Body of pancreas (tissue), 4 donors: ENCODE results near the gene KTI12. TPM values are rescaled to one million over a fixed set of nuclear protein-coding genes. Genes with fewer than 3 reads are reported as not detected.

Experiments used
- ATAC-seq: fragments of 150-250 bp; one replicate; pipeline ENCODE4 v1.9.1; 2016
- DNase-seq, 4 donors: peaks; one replicate each; pipeline ENCODE4 v3.0.0-alpha.2; 2019
- H3K27ac ChIP-seq, 4 donors: fragments of 200-600 bp; sonication (generic); 1 replicate in 3 of 4; 2 replicates in 1 of 4; pipeline versions ENCODE4 v1.5.1 to v1.6.1; 2016 to 2019; ENCODE audit warnings: mild to moderate bottlenecking in 1 of 4, mixed read lengths in 1 of 4, moderate library complexity in 1 of 4
- H3K27me3 ChIP-seq, 2 donors: fragments of 200-600 bp; sonication (generic); one replicate each; pipeline ENCODE4 v1.6.0; 2016; ENCODE audit warnings: mild to moderate bottlenecking in 1 of 2
- H3K36me3 ChIP-seq, 2 donors: fragments of 200-600 bp; sonication (generic); replicated peaks in 1 of 2; 2 replicates each; pipeline ENCODE4 v1.5.1; 2016; ENCODE audit warnings: low read depth in 2 of 2; ENCODE audit not compliant: insufficient read depth in 1 of 2
- H3K4me1 ChIP-seq: fragments of 200-600 bp; sonication (generic); one replicate; pipeline ENCODE4 v1.6.0; 2016
- H3K4me3 ChIP-seq, 2 donors: fragments of 200-600 bp; sonication (generic); 1 replicate in 1 of 2; 2 replicates in 1 of 2; pipeline ENCODE4 v1.5.1; 2016 to 2019
- H3K9me3 ChIP-seq, 3 donors: fragments of 200-600 bp; sonication (generic); 1 replicate in 2 of 3; 2 replicates in 1 of 3; pipeline ENCODE4 v1.5.1; 2016
- CTCF ChIP-seq, 7 experiments: fragments of 450-650 bp in 4 of 7; fragments of 200-600 bp in 3 of 7; sonication (generic) in 3 of 7; IDR thresholded peaks; one replicate each; pipeline ENCODE4 v1.5.1; 2016 to 2019; ENCODE audit warnings: antibody characterized with exemption in 7 of 7
- POLR2A ChIP-seq, 3 donors: fragments of 450-650 bp; IDR thresholded peaks; one replicate each; pipeline ENCODE4 v1.6.1; 2016; ENCODE audit warnings: antibody characterized with exemption in 3 of 3, mild to moderate bottlenecking in 2 of 3
- WGBS, 2 donors: methylation state at CpG; one replicate each; pipeline ENCODE4 v1.1.5; 2017; 5-methylcytosine and 5-hydroxymethylcytosine counted together
- intact Hi-C: fragments of 100-400 bp; cut with DNase I; formaldehyde crosslinking; loops from one replicate; pipeline ENCODE4 v1.15.1; 2023
- small RNA-seq: library from RNA; depleted of rRNA; stranded (forward); fragments of <200 nt; gene quantifications from one replicate; pipeline ENCODE3, GENCODE V24; 2016
- total RNA-seq, 2 donors: library from RNA; depleted of rRNA; stranded (reverse); fragments of >200 nt; gene quantifications; one replicate each; pipeline ENCODE4 v1.1.0, GENCODE V29; 2016

KTI12 gene
- total RNA-seq, 2 donors from 2014 or later = 7.6 to 8.8 TPM

DNA sequence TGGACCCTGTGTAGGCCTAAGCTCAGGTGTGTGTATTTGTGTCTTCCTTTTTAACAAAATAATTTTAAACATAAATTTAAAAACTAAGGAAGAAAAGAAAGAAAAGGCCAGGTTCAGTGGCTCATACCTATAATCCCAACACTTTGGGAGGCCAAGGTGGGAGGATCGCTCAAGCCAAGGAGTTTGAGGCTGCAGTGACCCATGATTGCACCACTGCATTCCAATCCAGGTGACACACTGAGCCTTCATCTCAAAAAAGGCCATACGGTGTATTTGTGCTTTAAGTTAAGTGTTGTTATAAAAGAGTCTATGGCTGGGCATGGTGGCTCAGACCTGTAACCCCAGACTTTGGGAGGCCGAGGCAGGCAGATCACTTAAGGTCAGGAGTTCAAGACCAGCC is 51.4 kb downstream of the KTI12 start:
- DNase-seq (no peak), ATAC-seq (no peak)
- no peaks in the 10 kb centered on the region for H3K4me1 ChIP-seq
- no peaks in the 10 kb centered on the region for H3K27me3 ChIP-seq
- H3K36me3 ChIP-seq = no peaks in the 10 kb centered on the region
- TF ChIP-seq POLR2A (IDR thresholded peaks at IDR 0.05) (no peak), CTCF (IDR thresholded peaks at IDR 0.05) (no peak)
- H3K4me3 ChIP-seq = no peak overlapping the region
- H3K9me3 ChIP-seq = no peaks in the 10 kb centered on the region
- WGBS, 2 donors = 87 to 89% methylated on average over 3 of the region's 3 CpGs
- no peak overlapping the region for H3K27ac ChIP-seq
- intact Hi-C loops = no loop called here

Small RNAs within 50 kb of the gene (small RNA-seq; reads per million reads assigned to genes)
- not detected for gene RN7SL290P

Other genes starting within 250 kb of the KTI12 start
- gene NRDC, start 155.1 kb downstream of the KTI12 start, total RNA-seq = 10 to 100 TPM; 56.8 to 57.7 TPM
- gene RAB3B, start 43.1 kb downstream of the KTI12 start, total RNA-seq = 1 to 10 TPM; 1.3 to 2.9 TPM
- 10 to 100 TPM; 25.7 to 38.7 TPM for gene TXNDC12, start 21.4 kb upstream of the KTI12 start, total RNA-seq
- gene BTF3L4, start 22.5 kb upstream of the KTI12 start, total RNA-seq = 10 to 100 TPM; 23.1 to 26.5 TPM
- gene ZFYVE9, start 108.3 kb upstream of the KTI12 start, total RNA-seq = 10 to 100 TPM; 21.5 to 23.4 TPM